Measurements from ENCODE around the gene NUP188. TPM values are rescaled to one million over a fixed set of nuclear protein-coding genes. Genes with fewer than 3 reads are reported as not detected.

Gene NUP188
- total RNA-seq, 3 donors from 2014 or later: 32.3 to 49.5 (median 36.0) TPM

- peak overlapping the region; percentile 17 to 44 for H3K27ac ChIP-seq
- H3K36me3 ChIP-seq: no peaks in the 10 kb centered on the region
- intact Hi-C loops (cut with DNase I; ENCODE audit: low total_unique reads): no loop called here
- TF ChIP-seq POLR2A (IDR thresholded peaks at IDR 0.05) (no peak), POLR2AphosphoS5 (IDR thresholded peaks at IDR 0.05) (no peak)
- TF ChIP-seq, protein P1, sequence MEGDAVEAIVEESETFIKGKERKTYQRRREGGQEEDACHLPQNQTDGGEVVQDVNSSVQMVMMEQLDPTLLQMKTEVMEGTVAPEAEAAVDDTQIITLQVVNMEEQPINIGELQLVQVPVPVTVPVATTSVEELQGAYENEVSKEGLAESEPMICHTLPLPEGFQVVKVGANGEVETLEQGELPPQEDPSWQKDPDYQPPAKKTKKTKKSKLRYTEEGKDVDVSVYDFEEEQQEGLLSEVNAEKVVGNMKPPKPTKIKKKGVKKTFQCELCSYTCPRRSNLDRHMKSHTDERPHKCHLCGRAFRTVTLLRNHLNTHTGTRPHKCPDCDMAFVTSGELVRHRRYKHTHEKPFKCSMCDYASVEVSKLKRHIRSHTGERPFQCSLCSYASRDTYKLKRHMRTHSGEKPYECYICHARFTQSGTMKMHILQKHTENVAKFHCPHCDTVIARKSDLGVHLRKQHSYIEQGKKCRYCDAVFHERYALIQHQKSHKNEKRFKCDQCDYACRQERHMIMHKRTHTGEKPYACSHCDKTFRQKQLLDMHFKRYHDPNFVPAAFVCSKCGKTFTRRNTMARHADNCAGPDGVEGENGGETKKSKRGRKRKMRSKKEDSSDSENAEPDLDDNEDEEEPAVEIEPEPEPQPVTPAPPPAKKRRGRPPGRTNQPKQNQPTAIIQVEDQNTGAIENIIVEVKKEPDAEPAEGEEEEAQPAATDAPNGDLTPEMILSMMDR (IDR thresholded peaks at IDR 0.05): no peak
- H3K4me1 ChIP-seq: no peaks in the 10 kb centered on the region
- no peak overlapping the region for H3K4me3 ChIP-seq
- H3K9me3 ChIP-seq: no peaks in the 10 kb centered on the region
- no peak for DNase-seq (ENCODE audit: low spot score in 2 of 2)
- no peaks in the 10 kb centered on the region for H3K27me3 ChIP-seq
Measured at GRCh38 chr9:129012893-129013448, 65.5 kb downstream of the NUP188 start.

DNA sequence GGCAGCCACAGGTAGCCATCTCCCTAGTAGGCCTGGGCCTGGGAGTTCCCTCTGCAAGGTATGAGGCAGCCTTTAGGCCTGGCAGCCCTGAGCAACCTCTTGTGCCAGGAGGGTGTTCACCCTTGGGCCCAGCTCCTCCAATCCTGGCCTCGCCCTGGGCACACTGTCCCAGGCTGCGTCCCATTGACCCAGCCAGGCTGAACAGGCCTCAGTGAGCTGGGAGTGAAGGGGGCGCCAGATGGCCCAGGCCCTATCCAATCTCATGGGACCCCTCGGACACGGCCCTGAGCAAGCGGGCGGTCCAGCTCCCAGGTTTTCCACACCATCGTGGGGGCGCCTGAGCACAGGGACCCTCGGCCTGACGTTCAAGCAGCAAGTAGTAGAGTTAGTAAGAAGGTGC, 66.2 kb downstream of the NUP188 start:
- DNase-seq (ENCODE audit: low spot score in 2 of 2): no peak
- intact Hi-C loops (cut with DNase I; ENCODE audit: low total_unique reads): no loop called here
- H3K36me3 ChIP-seq: no peaks in the 10 kb centered on the region
- TF ChIP-seq, protein P1 (IDR thresholded peaks at IDR 0.05): no peak
- TF ChIP-seq POLR2AphosphoS5 (IDR thresholded peaks at IDR 0.05): no peak
- no peak for TF ChIP-seq POLR2A (IDR thresholded peaks at IDR 0.05)
- H3K9me3 ChIP-seq: no peaks in the 10 kb centered on the region
- peak overlapping the region in 1 of 2 donors; percentile 44 for H3K27ac ChIP-seq
- H3K4me1 ChIP-seq: no peaks in the 10 kb centered on the region
- H3K4me3 ChIP-seq: no peak overlapping the region
- no peaks in the 10 kb centered on the region for H3K27me3 ChIP-seq

- H3K4me1 ChIP-seq: no peaks in the 10 kb centered on the region
- H3K9me3 ChIP-seq: no peaks in the 10 kb centered on the region
- no peak overlapping the region for H3K27ac ChIP-seq
- no peak overlapping the region for H3K4me3 ChIP-seq
- H3K36me3 ChIP-seq: no peaks in the 10 kb centered on the region
- intact Hi-C loops (cut with DNase I; ENCODE audit: low total_unique reads): no loop called here
- H3K27me3 ChIP-seq: no peaks in the 10 kb centered on the region
- DNase-seq (ENCODE audit: low spot score in 2 of 2): no peak
- TF ChIP-seq POLR2AphosphoS5 (IDR thresholded peaks at IDR 0.05) (no peak), POLR2A (IDR thresholded peaks at IDR 0.05) (no peak)
- TF ChIP-seq, protein P1 (IDR thresholded peaks at IDR 0.05): no peak
Measured at GRCh38 chr9:129014124-129014523, 66.6 kb downstream of the NUP188 start.

DNA sequence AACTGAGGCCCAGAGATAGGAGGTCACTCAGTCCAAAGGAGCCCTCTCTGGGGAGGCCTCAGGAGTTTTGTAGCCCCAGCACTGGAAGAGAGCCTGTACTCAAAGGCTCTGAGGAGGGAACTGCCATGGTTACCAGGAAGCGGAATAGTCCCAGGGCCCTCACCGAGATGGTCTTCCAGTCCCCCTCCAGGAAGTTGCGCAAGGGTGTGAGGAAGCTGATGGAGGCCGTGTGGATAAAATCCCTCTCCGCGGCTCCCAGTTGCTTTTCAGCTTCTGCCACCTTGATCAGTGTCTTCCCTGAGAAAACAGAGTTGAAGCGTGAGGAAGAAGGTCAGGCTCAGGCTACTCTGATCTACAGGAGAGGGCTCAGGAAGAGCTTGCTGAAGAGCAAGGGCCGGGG, 67.1 kb downstream of the NUP188 start:
- no peaks in the 10 kb centered on the region for H3K27me3 ChIP-seq
- H3K27ac ChIP-seq: no peak overlapping the region
- no peaks in the 10 kb centered on the region for H3K36me3 ChIP-seq
- no peaks in the 10 kb centered on the region for H3K4me1 ChIP-seq
- DNase-seq (ENCODE audit: low spot score in 2 of 2): no peak
- H3K9me3 ChIP-seq: no peaks in the 10 kb centered on the region
- no peak overlapping the region for H3K4me3 ChIP-seq
- TF ChIP-seq, protein P1 (IDR thresholded peaks at IDR 0.05): no peak
- TF ChIP-seq POLR2A (IDR thresholded peaks at IDR 0.05): no peak
- TF ChIP-seq POLR2AphosphoS5 (IDR thresholded peaks at IDR 0.05): no peak
- intact Hi-C loops (cut with DNase I; ENCODE audit: low total_unique reads): no loop called here

DNA sequence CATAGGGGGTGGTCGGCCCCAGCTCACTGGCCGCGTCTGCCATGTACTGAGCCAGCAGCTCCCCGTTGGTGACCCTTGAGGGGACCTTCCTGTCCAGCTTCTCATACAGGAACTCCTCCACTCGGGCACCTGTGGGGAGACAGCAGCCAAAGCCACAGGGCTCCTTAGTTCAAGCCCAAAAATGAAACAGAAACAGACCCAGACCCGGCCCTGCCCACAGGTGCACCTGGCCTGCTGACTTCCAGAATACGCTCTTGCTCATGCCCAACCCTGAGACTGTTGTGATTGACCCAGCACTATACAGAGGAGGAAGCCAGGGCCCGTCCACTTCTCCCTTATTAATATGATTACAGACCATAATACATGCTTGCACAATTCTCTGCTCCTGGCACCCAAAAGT, 73.6 kb downstream of the NUP188 start:
- DNase-seq (ENCODE audit: low spot score in 2 of 2): no peak
- Histone ChIP-seq H3K4me3 (no peak overlapping the region), H3K27ac (peak overlapping the region; percentile 14 to 77), H3K36me3 (no peaks in the 10 kb centered on the region), H3K27me3 (no peaks in the 10 kb centered on the region), H3K9me3 (no peaks in the 10 kb centered on the region), H3K4me1 (peaks cover 0 to 15% of the 10 kb centered on the region in 2 donors)
- TF ChIP-seq, protein P1 (IDR thresholded peaks at IDR 0.05): no peak
- no peak for TF ChIP-seq POLR2A (IDR thresholded peaks at IDR 0.05)
- TF ChIP-seq POLR2AphosphoS5 (IDR thresholded peaks at IDR 0.05): no peak
- intact Hi-C loops (cut with DNase I; ENCODE audit: low total_unique reads): no loop called here
